ENCODE results near the gene SV2C. TPM values are rescaled to one million over a fixed set of nuclear protein-coding genes. Genes with fewer than 3 reads are reported as not detected.

The SV2C gene
- total and polyA plus RNA-seq, 4 experiments from 2014 or later, result 0.02 TPM; not detected in 3

DNA sequence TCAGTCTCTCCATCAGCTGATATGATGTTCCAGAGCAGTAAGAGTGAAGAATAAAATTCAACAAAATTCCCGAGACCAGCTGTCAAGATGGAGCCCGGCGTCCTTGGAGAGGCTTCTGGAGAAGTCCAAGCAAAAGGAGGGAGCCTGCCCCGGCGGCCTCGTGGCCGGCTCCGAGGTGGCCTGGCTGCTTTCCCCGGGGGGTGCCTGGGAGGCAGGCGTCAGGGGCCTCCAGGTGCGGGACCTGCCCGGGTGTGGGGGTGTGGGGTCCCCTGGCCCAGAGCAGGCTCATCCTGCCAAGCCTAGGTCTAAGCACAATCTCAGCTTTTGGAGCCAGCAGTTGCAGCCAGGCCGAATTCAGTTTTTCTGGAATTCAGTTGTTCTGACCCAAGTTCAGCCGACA is 197.3 kb downstream of the SV2C start:
- DNase-seq, result no peak
- Histone ChIP-seq H3K4me3 (ENCODE audit: low read length in 2 of 2) (no peak overlapping the region), H3K27me3 (ENCODE audit: insufficient read depth, low read length) (no peaks in the 10 kb centered on the region), H3K27ac (ENCODE audit: low read depth, low read length) (no peak overlapping the region), H3K9me3 (ENCODE audit: control insufficient read depth in 1 of 2, low read length in 2 of 2) (no peaks in the 10 kb centered on the region), H3K36me3 (ENCODE audit: insufficient read depth, low read length) (no peaks in the 10 kb centered on the region), H3K4me1 (ENCODE audit: insufficient read depth, low read length) (peaks cover 8% of the 10 kb centered on the region)
- no peaks in the 10 kb centered on the region for H3K27me3 Mint-ChIP-seq
- H3K36me3 Mint-ChIP-seq, result no peaks in the 10 kb centered on the region
- intact Hi-C loops (cut with micrococcal nuclease), result no loop called here
- H3K9me3 Mint-ChIP-seq, result peaks cover 0 to 2% (median 0%) of the 10 kb centered on the region in 8 donors
- no peak overlapping the region for H3K4me3 Mint-ChIP-seq
- ChIA-PET CTCF (ENCODE audit: partially characterized antibody) (no interaction called here), POLR2A (ENCODE audit: partially characterized antibody) (no interaction called here)
- H3K4me1 Mint-ChIP-seq, result peaks cover 0 to 8% (median 3%) of the 10 kb centered on the region in 4 donors
- H3K27ac Mint-ChIP-seq, result no peak overlapping the region

DNA sequence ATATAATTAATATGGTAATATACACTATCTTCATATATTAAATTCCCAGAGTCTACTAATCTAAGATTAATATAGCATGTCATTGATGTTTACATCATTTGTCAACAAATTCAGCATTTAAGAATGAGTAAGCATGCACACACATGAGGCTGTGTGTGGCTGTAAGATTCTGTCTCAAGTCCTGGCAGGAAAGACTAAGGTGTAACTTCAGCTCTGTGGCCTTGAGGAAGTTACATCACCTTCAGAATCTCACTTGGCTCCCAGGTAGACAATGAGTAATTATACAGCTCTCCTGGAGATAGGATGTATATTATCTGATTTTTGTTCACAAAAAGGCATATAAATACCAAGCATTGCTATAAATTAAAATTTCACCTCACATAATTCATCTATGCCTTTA is 200.5 kb downstream of the SV2C start:
- H3K4me3 ChIP-seq (ENCODE audit: low read length in 2 of 2), result no peak overlapping the region
- Mint-ChIP-seq H3K9me3 (peaks cover 0 to 2% (median 0%) of the 10 kb centered on the region in 8 donors), H3K36me3 (no peaks in the 10 kb centered on the region), H3K27ac (no peak overlapping the region), H3K27me3 (no peaks in the 10 kb centered on the region), H3K4me1 (peaks cover 0 to 8% (median 3%) of the 10 kb centered on the region in 4 donors), H3K4me3 (no peak overlapping the region)
- no peak overlapping the region for H3K27ac ChIP-seq (ENCODE audit: low read depth, low read length)
- DNase-seq, result no peak
- no peaks in the 10 kb centered on the region for H3K9me3 ChIP-seq (ENCODE audit: control insufficient read depth in 1 of 2, low read length in 2 of 2)
- peaks cover 8% of the 10 kb centered on the region for H3K4me1 ChIP-seq (ENCODE audit: insufficient read depth, low read length)
- no peaks in the 10 kb centered on the region for H3K27me3 ChIP-seq (ENCODE audit: insufficient read depth, low read length)
- CTCF ChIA-PET (ENCODE audit: partially characterized antibody), result no interaction called here
- POLR2A ChIA-PET (ENCODE audit: partially characterized antibody), result interaction anchor here (1.3 kb wide), 1 partner anchor 23 kb away, joined by 3 read pairs; no protein-coding TSS in a partner anchor
- intact Hi-C loops (cut with micrococcal nuclease), result no loop called here
- H3K36me3 ChIP-seq (ENCODE audit: insufficient read depth, low read length), result no peaks in the 10 kb centered on the region

DNA sequence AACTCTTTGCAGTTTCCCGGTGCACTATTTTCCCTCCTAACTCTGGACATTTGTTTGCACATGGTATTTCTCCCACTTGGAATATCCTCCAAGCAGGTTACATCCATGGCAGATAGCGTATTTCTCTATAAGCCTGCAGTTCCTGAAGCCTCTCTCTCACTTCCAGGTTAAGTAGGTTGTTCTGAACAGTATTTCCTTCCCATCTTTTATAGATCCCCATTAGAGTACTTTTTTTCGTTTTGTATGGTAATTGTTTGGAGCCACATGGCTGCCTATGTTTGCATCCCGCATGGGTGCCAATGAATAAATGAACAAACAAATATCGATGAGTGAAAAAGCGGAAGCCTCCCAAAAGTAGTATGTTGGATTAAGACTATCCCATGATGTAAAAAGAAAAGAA is 206.5 kb downstream of the SV2C start:
- Histone ChIP-seq H3K27me3 (ENCODE audit: insufficient read depth, low read length) (no peaks in the 10 kb centered on the region), H3K36me3 (ENCODE audit: insufficient read depth, low read length) (no peaks in the 10 kb centered on the region), H3K4me1 (ENCODE audit: insufficient read depth, low read length) (no peaks in the 10 kb centered on the region), H3K4me3 (ENCODE audit: low read length in 2 of 2) (no peak overlapping the region), H3K9me3 (ENCODE audit: control insufficient read depth in 1 of 2, low read length in 2 of 2) (no peaks in the 10 kb centered on the region), H3K27ac (ENCODE audit: low read depth, low read length) (no peak overlapping the region)
- CTCF ChIA-PET (ENCODE audit: partially characterized antibody), result no interaction called here
- Mint-ChIP-seq H3K4me1 (peaks cover 0 to 4% (median 1%) of the 10 kb centered on the region in 4 donors), H3K36me3 (no peaks in the 10 kb centered on the region), H3K4me3 (no peak overlapping the region), H3K27me3 (peaks cover 0 to 3% of the 10 kb centered on the region in 2 donors), H3K9me3 (no peaks in the 10 kb centered on the region), H3K27ac (peak overlapping the region in 1 of 7 donors; percentile 13)
- intact Hi-C loops (cut with micrococcal nuclease), result no loop called here
- POLR2A ChIA-PET (ENCODE audit: partially characterized antibody), result no interaction called here
- DNase-seq, result no peak

DNA sequence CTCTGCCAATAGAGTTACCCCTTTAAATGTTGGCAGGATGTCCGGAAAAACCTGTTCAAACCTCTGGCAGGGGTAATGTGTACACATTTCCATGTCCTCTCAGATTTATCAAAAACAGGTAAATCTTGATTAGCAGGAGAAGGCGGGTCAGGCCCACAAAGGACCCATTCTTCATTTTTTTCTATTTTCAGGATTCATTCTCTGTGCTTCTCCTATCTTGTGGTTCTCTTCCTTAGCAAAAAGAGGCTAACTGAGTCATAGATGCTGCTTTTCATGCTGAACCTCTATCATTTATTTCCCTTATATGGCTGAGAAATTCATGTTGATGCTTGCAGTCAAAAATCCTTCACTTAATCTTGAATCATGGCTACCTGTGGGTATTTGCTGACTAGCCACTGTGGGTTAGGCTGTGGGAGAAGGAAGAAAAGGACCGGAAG is 207.2 kb downstream of the SV2C start:
- Histone ChIP-seq H3K9me3 (ENCODE audit: control insufficient read depth in 1 of 2, low read length in 2 of 2) (no peaks in the 10 kb centered on the region), H3K36me3 (ENCODE audit: insufficient read depth, low read length) (no peaks in the 10 kb centered on the region), H3K27ac (ENCODE audit: low read depth, low read length) (no peak overlapping the region), H3K4me1 (ENCODE audit: insufficient read depth, low read length) (no peaks in the 10 kb centered on the region), H3K4me3 (ENCODE audit: low read length in 2 of 2) (no peak overlapping the region), H3K27me3 (ENCODE audit: insufficient read depth, low read length) (no peaks in the 10 kb centered on the region)
- H3K4me1 Mint-ChIP-seq, result peaks cover 0 to 4% (median 1%) of the 10 kb centered on the region in 4 donors
- H3K4me3 Mint-ChIP-seq, result no peak overlapping the region
- CTCF ChIA-PET (ENCODE audit: partially characterized antibody), result interaction anchor here (1.1 kb wide), 1 partner anchor 16 kb away, joined by 4 read pairs; no protein-coding TSS in a partner anchor
- peaks cover 0 to 3% of the 10 kb centered on the region in 2 donors for H3K27me3 Mint-ChIP-seq
- peak overlapping the region in 1 of 7 donors; percentile 57 for H3K27ac Mint-ChIP-seq
- H3K36me3 Mint-ChIP-seq, result no peaks in the 10 kb centered on the region
- H3K9me3 Mint-ChIP-seq, result no peaks in the 10 kb centered on the region
- POLR2A ChIA-PET (ENCODE audit: partially characterized antibody), result no interaction called here
- intact Hi-C loops (cut with micrococcal nuclease), result no loop called here
- no peak for DNase-seq

DNA sequence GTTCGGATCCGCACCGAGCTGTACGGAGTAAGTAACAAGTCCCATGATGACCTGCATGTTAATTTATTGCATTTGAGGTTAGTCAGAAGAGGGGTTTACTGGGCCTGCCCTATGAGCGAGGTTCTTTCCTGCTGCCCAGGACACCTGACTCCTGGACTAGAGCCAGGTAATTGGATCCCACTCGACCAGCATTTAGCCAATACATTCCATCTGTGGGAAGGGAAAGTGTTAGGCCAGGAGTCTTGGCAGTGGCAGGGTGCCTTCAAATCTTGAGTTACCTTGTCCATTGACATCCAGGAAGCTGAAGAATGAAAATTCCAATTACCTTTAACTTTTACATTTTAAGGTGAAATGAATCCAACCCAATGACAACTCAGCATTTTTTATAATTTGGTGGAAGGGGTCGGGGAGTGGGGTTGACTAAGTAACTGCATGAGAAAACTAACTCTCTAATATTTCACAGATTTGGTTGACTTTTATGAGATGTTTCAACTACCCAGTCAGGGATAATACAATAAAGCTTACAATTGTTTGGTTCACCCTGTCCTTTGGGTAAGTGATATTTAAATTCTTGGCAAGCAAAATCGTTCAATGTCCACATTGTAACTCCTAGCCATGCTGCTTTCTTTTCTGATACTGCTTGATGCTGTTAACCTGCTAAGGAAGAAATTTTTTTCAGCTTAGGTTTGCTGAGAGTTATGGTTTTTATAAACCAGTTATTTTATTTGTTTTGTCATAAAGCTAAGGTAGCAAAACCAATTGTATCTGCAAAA is 208.3 kb downstream of the SV2C start:
- Mint-ChIP-seq H3K27ac (no peak overlapping the region), H3K36me3 (no peaks in the 10 kb centered on the region), H3K4me3 (no peak overlapping the region), H3K27me3 (peaks cover 0 to 3% of the 10 kb centered on the region in 2 donors), H3K4me1 (peaks cover 0 to 4% (median 1%) of the 10 kb centered on the region in 4 donors), H3K9me3 (no peaks in the 10 kb centered on the region)
- no peaks in the 10 kb centered on the region for H3K9me3 ChIP-seq (ENCODE audit: control insufficient read depth in 1 of 2, low read length in 2 of 2)
- no peak for DNase-seq
- H3K27ac ChIP-seq (ENCODE audit: low read depth, low read length), result no peak overlapping the region
- ChIA-PET CTCF (ENCODE audit: partially characterized antibody) (interaction anchor here (1.1 to 1.3 kb wide), 7 partner anchors 9 to 24 kb away, joined by 3 to 5 read pairs (median 3); no protein-coding TSS in a partner anchor), POLR2A (ENCODE audit: partially characterized antibody) (no interaction called here)
- H3K36me3 ChIP-seq (ENCODE audit: insufficient read depth, low read length), result no peaks in the 10 kb centered on the region
- no peaks in the 10 kb centered on the region for H3K4me1 ChIP-seq (ENCODE audit: insufficient read depth, low read length)
- intact Hi-C loops (cut with micrococcal nuclease), result no loop called here
- no peak overlapping the region for H3K4me3 ChIP-seq (ENCODE audit: low read length in 2 of 2)
- H3K27me3 ChIP-seq (ENCODE audit: insufficient read depth, low read length), result no peaks in the 10 kb centered on the region

DNA sequence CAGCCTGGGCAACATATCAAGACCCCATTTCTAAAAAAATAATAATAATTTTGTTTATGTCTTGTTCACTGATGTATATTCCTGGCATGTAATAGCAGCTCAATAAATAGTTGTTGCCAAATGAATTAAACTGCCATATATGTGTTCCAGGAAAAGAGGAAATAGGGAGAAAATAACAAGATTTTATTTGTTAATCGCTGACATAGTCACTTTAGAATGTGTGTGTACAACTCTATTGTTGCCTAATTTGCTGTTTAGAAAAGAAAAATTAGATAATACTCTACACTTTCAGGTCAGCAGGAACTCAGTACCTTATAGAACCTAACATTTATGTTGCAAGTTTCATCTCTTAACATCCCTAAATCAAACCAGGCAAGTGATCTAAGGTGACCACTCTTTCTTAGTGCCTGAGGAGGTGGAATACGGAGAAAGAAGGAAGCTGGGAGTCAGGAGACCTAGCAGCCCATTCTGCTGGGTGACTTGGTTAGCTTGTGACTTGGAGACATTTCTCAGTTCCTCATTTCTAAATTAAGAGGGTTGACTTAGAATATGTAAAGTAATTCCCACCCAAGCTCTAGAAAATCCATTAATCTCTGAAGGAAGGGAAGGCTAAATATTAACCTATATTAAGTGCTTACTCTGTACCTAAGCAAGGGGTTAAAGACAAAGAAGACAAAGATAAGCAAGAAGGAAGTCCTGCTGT is 209.6 kb downstream of the SV2C start:
- Histone ChIP-seq H3K27ac (ENCODE audit: low read depth, low read length) (no peak overlapping the region), H3K27me3 (ENCODE audit: insufficient read depth, low read length) (no peaks in the 10 kb centered on the region), H3K4me3 (ENCODE audit: low read length in 2 of 2) (no peak overlapping the region), H3K36me3 (ENCODE audit: insufficient read depth, low read length) (no peaks in the 10 kb centered on the region), H3K9me3 (ENCODE audit: control insufficient read depth in 1 of 2, low read length in 2 of 2) (no peaks in the 10 kb centered on the region), H3K4me1 (ENCODE audit: insufficient read depth, low read length) (no peaks in the 10 kb centered on the region)
- CTCF ChIA-PET (ENCODE audit: partially characterized antibody), result interaction anchor here (0.8 to 1.8 kb wide), 6 partner anchors 10 to 37 kb away, joined by 3 to 5 read pairs (median 3); no protein-coding TSS in a partner anchor
- DNase-seq, result no peak
- POLR2A ChIA-PET (ENCODE audit: partially characterized antibody), result no interaction called here
- no peaks in the 10 kb centered on the region for H3K36me3 Mint-ChIP-seq
- no peak overlapping the region for H3K27ac Mint-ChIP-seq
- intact Hi-C loops (cut with micrococcal nuclease), result no loop called here
- no peak overlapping the region for H3K4me3 Mint-ChIP-seq
- H3K9me3 Mint-ChIP-seq, result no peaks in the 10 kb centered on the region
- peaks cover 0 to 4% (median 3%) of the 10 kb centered on the region in 4 donors for H3K4me1 Mint-ChIP-seq
- H3K27me3 Mint-ChIP-seq, result peaks cover 0 to 3% of the 10 kb centered on the region in 2 donors

DNA sequence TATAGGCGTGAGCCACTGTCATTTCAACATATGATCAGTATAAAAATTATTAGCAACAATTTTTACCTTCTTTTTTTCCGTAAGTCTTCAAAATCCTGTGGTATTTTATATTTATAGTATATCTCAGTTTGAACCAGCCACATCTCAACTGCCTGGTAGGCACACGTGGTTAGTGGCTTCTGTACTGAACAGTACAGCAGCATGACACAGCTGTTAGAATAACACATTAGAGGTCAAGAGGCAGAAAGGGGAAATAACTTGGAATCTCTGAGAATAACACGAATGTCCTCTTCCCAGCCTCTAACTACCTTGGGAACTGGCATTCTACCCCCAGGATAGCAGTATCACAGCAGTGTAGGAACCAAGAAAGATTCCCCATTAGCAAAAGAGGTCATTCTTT is 211.4 kb downstream of the SV2C start:
- H3K27me3 Mint-ChIP-seq, result peaks cover 0 to 3% of the 10 kb centered on the region in 2 donors
- no peaks in the 10 kb centered on the region for H3K36me3 Mint-ChIP-seq
- CTCF ChIA-PET (ENCODE audit: partially characterized antibody), result no interaction called here
- H3K4me3 Mint-ChIP-seq, result no peak overlapping the region
- POLR2A ChIA-PET (ENCODE audit: partially characterized antibody), result no interaction called here
- H3K4me1 Mint-ChIP-seq, result peaks cover 11 to 21% (median 14%) of the 10 kb centered on the region in 4 donors
- Histone ChIP-seq H3K36me3 (ENCODE audit: insufficient read depth, low read length) (no peaks in the 10 kb centered on the region), H3K9me3 (ENCODE audit: control insufficient read depth in 1 of 2, low read length in 2 of 2) (no peaks in the 10 kb centered on the region), H3K4me3 (ENCODE audit: low read length in 2 of 2) (no peak overlapping the region), H3K4me1 (ENCODE audit: insufficient read depth, low read length) (peaks cover 17% of the 10 kb centered on the region), H3K27me3 (ENCODE audit: insufficient read depth, low read length) (no peaks in the 10 kb centered on the region), H3K27ac (ENCODE audit: low read depth, low read length) (no peak overlapping the region)
- intact Hi-C loops (cut with micrococcal nuclease), result no loop called here
- H3K27ac Mint-ChIP-seq, result no peak overlapping the region
- DNase-seq, result no peak
- H3K9me3 Mint-ChIP-seq, result no peaks in the 10 kb centered on the region

Data from CD4-positive, alpha-beta memory T cell (primary cell).